Activated CD4-positive, alpha-beta T cell treated with anti-CD3 and anti-CD28 coated beads for 36 hours (primary cell): ENCODE data around the gene MCF2L. TPM values are rescaled to one million over a fixed set of nuclear protein-coding genes. Genes with fewer than 3 reads are reported as not detected.
"Not testable (repeated sequence)": the region's sequence is repeated elsewhere in the genome, so short reads cannot be mapped to it uniquely, and the experiment has no call there.

Source experiments
- ATAC-seq: fragments of 200-7000 bp; cut with Tn5 transposase; one replicate; pipeline ENCODE4 v1.10.0; 2021; ENCODE audit warnings: mild to moderate bottlenecking, moderate library complexity
- CTCF ChIA-PET: fragments of 350-600 bp; sonication (Branson Sonifier 250); formaldehyde crosslinking; loops from one replicate; lab custom pipeline; 2021; ENCODE audit warnings: antibody characterized with exemption; lab: Charles Lee
- POLR2A ChIA-PET: fragments of 350-600 bp; sonication (Branson Sonifier 250); formaldehyde crosslinking; loops from one replicate; lab custom pipeline; 2021; ENCODE audit warnings: antibody characterized with exemption, inconsistent platforms; lab: Charles Lee
- DNase-seq: peaks from one replicate; pipeline ENCODE4 v3.0.0-alpha.2; 2020
- H3K27ac Mint-ChIP-seq: one replicate; pipeline ENCODE4 v1.8.0; 2021; ENCODE audit warnings: mixed read lengths
- H3K27me3 Mint-ChIP-seq: one replicate; pipeline ENCODE4 v1.8.0; 2021; ENCODE audit warnings: mixed read lengths
- H3K36me3 Mint-ChIP-seq: one replicate; pipeline ENCODE4 v1.8.0; 2021; ENCODE audit warnings: low read depth, mixed read lengths
- H3K4me1 Mint-ChIP-seq: one replicate; pipeline ENCODE4 v1.8.0; 2021; ENCODE audit warnings: mixed read lengths
- H3K4me3 Mint-ChIP-seq: one replicate; pipeline ENCODE4 v1.8.0; 2021; ENCODE audit warnings: mild to moderate bottlenecking, moderate library complexity, mixed read lengths
- H3K9me3 Mint-ChIP-seq: one replicate; pipeline ENCODE4 v1.8.0; 2021; ENCODE audit warnings: low read depth, mixed read lengths
- intact Hi-C, 2 experiments: fragments of 100-400 bp; cut with DNase I in 1 of 2; cut with micrococcal nuclease in 1 of 2; formaldehyde crosslinking; loops; one replicate each; pipeline versions ENCODE4 v1.14.2 to v1.15.1; 2022 to 2024; cut with DNase I, micrococcal nuclease
- total RNA-seq, 2 experiments: library from RNA; stranded (reverse); gene quantifications; one replicate each; pipeline ENCODE4 v1.2.3, GENCODE V29; 2021

The MCF2L gene
- total RNA-seq, 2 experiments from 2014 or later, result 8.4 to 8.7 TPM

DNA sequence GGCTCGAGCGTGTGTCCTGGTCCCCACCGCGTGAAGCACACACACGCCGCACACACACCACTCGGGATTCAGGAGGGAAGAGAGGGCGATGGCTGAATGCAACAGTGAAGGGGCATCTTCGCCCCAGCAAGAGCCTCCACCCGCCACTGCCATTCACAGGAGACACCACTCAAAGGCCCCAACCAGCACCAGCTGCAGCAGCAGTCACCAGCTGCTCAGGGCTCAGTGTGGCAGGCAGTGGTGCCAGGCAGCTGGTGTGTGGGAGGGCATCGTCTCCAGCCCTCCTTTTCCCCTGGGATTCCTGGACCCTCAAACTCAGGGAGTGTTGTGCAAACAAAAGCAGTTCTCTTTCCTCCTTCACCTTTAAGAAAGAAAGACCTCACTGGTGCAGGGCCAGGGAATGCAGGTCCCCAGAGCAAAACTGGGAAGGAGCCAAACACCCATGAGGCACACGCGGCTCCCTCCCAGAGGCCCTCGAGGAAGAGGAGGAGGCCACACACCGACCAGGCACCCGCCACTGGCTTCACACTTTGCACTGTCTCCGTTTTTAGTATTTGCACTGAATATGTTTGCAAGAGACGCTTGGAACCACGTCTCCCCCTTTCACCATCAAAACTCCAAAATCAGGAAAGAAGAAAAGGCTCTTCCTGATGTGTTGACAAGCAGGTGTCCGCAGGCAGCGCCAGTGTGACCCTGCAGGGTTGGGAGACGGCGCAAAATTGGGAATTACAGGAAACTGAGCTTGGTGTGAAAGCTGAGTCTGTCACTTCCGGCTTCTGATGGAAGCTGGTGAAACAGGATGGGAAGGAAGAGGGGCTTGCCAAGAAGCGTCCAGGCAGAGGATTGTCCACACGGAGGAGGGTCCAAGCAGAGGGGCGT, 110.1 kb downstream of the MCF2L start:
- Mint-ChIP-seq H3K36me3 (peaks cover 6% of the 10 kb centered on the region), H3K4me3 (no peak overlapping the region), H3K27me3 (no peaks in the 10 kb centered on the region), H3K27ac (no peak overlapping the region), H3K4me1 (no peaks in the 10 kb centered on the region), H3K9me3 (no peaks in the 10 kb centered on the region)
- ChIA-PET CTCF (no interaction called here), POLR2A (no interaction called here)
- ATAC-seq (no peak), DNase-seq (no peak)
- intact Hi-C loops, result no loop called here

DNA sequence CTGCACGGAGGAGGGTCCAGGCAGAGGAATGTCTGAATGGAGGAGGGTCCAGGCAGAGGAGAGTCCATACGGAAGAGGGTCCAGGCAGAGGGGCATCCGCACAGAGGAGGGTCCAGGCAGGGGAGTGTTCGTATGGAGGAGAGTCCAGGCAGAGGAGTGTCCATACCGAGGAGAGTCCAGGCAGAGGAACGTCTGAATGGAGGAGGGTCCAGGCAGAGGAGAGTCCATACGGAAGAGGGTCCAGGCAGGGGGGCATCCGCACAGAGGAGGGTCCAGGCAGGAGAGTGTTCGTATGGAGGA, 110.7 kb downstream of the MCF2L start:
- H3K27ac Mint-ChIP-seq, POLR2A ChIA-PET, DNase-seq, H3K9me3 Mint-ChIP-seq, H3K4me1 Mint-ChIP-seq, ATAC-seq, H3K36me3 Mint-ChIP-seq, CTCF ChIA-PET, intact Hi-C loops, H3K27me3 Mint-ChIP-seq, H3K4me3 Mint-ChIP-seq: not testable (repeated sequence)

GRCh38 chr13:113080361-113080831, 111.4 kb downstream of the MCF2L start:
- no peaks in the 10 kb centered on the region for H3K27me3 Mint-ChIP-seq
- ATAC-seq (no peak), DNase-seq (no peak)
- peaks cover 6% of the 10 kb centered on the region for H3K36me3 Mint-ChIP-seq
- H3K27ac Mint-ChIP-seq, result no peak overlapping the region
- POLR2A ChIA-PET, result no interaction called here
- CTCF ChIA-PET, result no interaction called here
- H3K4me1 Mint-ChIP-seq, result no peaks in the 10 kb centered on the region
- no peaks in the 10 kb centered on the region for H3K9me3 Mint-ChIP-seq
- intact Hi-C loops, result no loop called here
- H3K4me3 Mint-ChIP-seq, result no peak overlapping the region

- Mint-ChIP-seq H3K9me3 (no peaks in the 10 kb centered on the region), H3K27ac (no peak overlapping the region), H3K4me1 (no peaks in the 10 kb centered on the region), H3K4me3 (no peak overlapping the region), H3K27me3 (no peaks in the 10 kb centered on the region), H3K36me3 (peaks cover 6% of the 10 kb centered on the region)
- ATAC-seq (no peak), DNase-seq (no peak)
- intact Hi-C loops, result no loop called here
- ChIA-PET POLR2A (no interaction called here), CTCF (interaction anchor here (0.6 kb wide), 1 partner anchor 8 kb away, joined by 3 read pairs; no protein-coding TSS in a partner anchor)
Measured at GRCh38 chr13:113080901-113081521, 112.0 kb downstream of the MCF2L start.

GRCh38 chr13:113082198-113083021, 113.4 kb downstream of the MCF2L start:
- no peaks in the 10 kb centered on the region for H3K4me1 Mint-ChIP-seq
- peaks cover 3% of the 10 kb centered on the region for H3K36me3 Mint-ChIP-seq
- H3K27ac Mint-ChIP-seq, result no peak overlapping the region
- DNase-seq, result no peak
- no peaks in the 10 kb centered on the region for H3K9me3 Mint-ChIP-seq
- intact Hi-C loops, result no loop called here
- ATAC-seq, result no peak
- no peak overlapping the region for H3K4me3 Mint-ChIP-seq
- ChIA-PET CTCF (no interaction called here), POLR2A (no interaction called here)
- no peaks in the 10 kb centered on the region for H3K27me3 Mint-ChIP-seq

GRCh38 chr13:113083022-113083373, 114.0 kb downstream of the MCF2L start:
- intact Hi-C loops, result no loop called here
- no peaks in the 10 kb centered on the region for H3K9me3 Mint-ChIP-seq
- no peaks in the 10 kb centered on the region for H3K36me3 Mint-ChIP-seq
- no peaks in the 10 kb centered on the region for H3K27me3 Mint-ChIP-seq
- POLR2A ChIA-PET, result no interaction called here
- H3K4me1 Mint-ChIP-seq, result no peaks in the 10 kb centered on the region
- CTCF ChIA-PET, result interaction anchor here (0.7 kb wide), 1 partner anchor 97 kb away, joined by 5 read pairs; no protein-coding TSS in a partner anchor
- no peak overlapping the region for H3K27ac Mint-ChIP-seq
- DNase-seq (no peak), ATAC-seq (no peak)
- H3K4me3 Mint-ChIP-seq, result no peak overlapping the region

GRCh38 chr13:113083402-113084061, 114.5 kb downstream of the MCF2L start:
- CTCF ChIA-PET, result interaction anchor here (0.7 kb wide), 2 partner anchors 97 to 314 kb away, joined by 4 to 5 read pairs; no protein-coding TSS in a partner anchor
- POLR2A ChIA-PET, result no interaction called here
- H3K4me3 Mint-ChIP-seq, result no peak overlapping the region
- H3K4me1 Mint-ChIP-seq, result no peaks in the 10 kb centered on the region
- no peak overlapping the region for H3K27ac Mint-ChIP-seq
- no peak for DNase-seq
- intact Hi-C loops, result no loop called here
- no peaks in the 10 kb centered on the region for H3K27me3 Mint-ChIP-seq
- no peaks in the 10 kb centered on the region for H3K9me3 Mint-ChIP-seq
- ATAC-seq, result no peak
- no peaks in the 10 kb centered on the region for H3K36me3 Mint-ChIP-seq

- Mint-ChIP-seq H3K9me3 (no peaks in the 10 kb centered on the region), H3K4me1 (no peaks in the 10 kb centered on the region), H3K36me3 (no peaks in the 10 kb centered on the region), H3K27ac (no peak overlapping the region), H3K4me3 (no peak overlapping the region), H3K27me3 (no peaks in the 10 kb centered on the region)
- ATAC-seq, result no peak
- intact Hi-C loops, result no loop called here
- DNase-seq, result no peak
- POLR2A ChIA-PET, result no interaction called here
- CTCF ChIA-PET, result interaction anchor here (0.7 kb wide), 1 partner anchor 313 kb away, joined by 4 read pairs; no protein-coding TSS in a partner anchor
Measured at GRCh38 chr13:113084094-113084942, 115.3 kb downstream of the MCF2L start.

DNA sequence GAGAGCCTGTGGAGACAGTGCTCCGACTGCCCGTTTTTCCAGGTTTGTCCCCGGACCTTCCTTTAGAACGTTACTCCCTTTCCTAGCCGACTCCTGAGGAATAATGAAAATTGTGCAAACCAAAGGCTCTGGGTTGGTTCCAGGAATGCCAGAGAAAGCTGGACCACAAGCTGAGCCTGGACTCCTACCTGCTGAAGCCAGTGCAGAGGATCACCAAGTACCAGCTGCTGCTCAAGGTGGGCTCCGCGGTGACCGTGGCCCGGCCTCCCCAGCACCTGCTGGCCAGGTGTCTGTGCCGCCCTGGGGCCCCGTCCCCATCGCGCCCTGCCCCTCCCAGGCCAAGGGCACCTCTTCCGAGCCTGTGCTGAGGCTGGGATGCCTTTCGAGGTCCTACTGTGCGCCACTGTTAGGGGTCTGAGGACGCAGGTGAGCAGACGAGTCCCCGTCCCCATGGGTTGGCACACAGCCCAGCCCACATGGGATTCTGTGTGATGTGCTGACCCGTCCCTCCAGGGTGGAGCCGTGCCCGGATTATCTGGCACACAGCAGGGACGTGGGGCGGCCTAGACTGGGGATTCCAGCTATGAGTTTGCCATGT, 116.0 kb downstream of the MCF2L start:
- intact Hi-C loops, result no loop called here
- Mint-ChIP-seq H3K4me3 (no peak overlapping the region), H3K27ac (no peak overlapping the region), H3K36me3 (no peaks in the 10 kb centered on the region), H3K9me3 (no peaks in the 10 kb centered on the region), H3K4me1 (no peaks in the 10 kb centered on the region), H3K27me3 (no peaks in the 10 kb centered on the region)
- CTCF ChIA-PET, result no interaction called here
- no peak for DNase-seq
- POLR2A ChIA-PET, result no interaction called here
- ATAC-seq, result no peak

DNA sequence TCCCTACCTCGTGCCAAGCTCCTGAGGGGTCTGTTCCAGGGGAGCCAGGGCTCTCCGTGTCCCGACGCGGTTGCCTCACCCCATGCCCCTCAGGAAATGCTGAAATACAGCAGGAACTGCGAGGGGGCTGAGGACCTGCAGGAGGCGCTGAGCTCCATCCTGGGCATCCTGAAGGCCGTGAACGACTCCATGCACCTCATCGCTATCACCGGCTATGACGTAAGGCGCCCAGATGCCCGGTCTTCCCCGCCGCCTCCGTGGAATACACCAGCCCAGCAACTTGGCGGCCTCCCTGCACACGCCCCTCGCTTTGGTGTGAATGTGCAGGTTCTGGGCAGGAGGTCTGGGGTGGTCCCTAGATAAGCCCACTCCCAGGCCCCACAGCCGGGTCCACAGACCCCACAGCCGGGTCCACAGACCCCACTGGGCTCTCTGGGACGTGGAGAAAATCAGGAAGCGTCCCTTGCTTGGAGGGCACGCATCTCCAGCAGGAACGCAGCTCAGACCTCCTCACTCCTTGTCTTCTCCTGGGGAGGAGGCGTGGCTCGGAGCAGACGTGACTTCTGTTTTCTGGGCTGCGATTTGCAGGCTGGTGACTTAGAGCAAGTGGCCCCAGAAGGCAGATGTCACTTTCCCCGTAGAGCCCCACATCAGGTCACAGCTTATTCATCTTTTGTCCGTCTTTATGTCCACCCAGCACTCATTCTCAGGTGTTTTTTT, 117.2 kb downstream of the MCF2L start:
- ATAC-seq (no peak), DNase-seq (no peak)
- intact Hi-C loops, result no loop called here
- CTCF ChIA-PET, result interaction anchor here (0.5 kb wide), 1 partner anchor 283 kb away, joined by 3 read pairs; no protein-coding TSS in a partner anchor
- no peaks in the 10 kb centered on the region for H3K9me3 Mint-ChIP-seq
- H3K27me3 Mint-ChIP-seq, result no peaks in the 10 kb centered on the region
- H3K27ac Mint-ChIP-seq, result no peak overlapping the region
- POLR2A ChIA-PET, result interaction anchor here (0.5 to 0.6 kb wide), 2 partner anchors 61 to 481 kb away, joined by 3 to 4 read pairs; no protein-coding TSS in a partner anchor
- H3K4me1 Mint-ChIP-seq, result no peaks in the 10 kb centered on the region
- H3K4me3 Mint-ChIP-seq, result no peak overlapping the region
- no peaks in the 10 kb centered on the region for H3K36me3 Mint-ChIP-seq
